Measurements from ENCODE around the gene SOD3.

- TF ChIP-seq, protein P1, sequence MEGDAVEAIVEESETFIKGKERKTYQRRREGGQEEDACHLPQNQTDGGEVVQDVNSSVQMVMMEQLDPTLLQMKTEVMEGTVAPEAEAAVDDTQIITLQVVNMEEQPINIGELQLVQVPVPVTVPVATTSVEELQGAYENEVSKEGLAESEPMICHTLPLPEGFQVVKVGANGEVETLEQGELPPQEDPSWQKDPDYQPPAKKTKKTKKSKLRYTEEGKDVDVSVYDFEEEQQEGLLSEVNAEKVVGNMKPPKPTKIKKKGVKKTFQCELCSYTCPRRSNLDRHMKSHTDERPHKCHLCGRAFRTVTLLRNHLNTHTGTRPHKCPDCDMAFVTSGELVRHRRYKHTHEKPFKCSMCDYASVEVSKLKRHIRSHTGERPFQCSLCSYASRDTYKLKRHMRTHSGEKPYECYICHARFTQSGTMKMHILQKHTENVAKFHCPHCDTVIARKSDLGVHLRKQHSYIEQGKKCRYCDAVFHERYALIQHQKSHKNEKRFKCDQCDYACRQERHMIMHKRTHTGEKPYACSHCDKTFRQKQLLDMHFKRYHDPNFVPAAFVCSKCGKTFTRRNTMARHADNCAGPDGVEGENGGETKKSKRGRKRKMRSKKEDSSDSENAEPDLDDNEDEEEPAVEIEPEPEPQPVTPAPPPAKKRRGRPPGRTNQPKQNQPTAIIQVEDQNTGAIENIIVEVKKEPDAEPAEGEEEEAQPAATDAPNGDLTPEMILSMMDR (IDR thresholded peaks at IDR 0.05 in 8 of 11, conservative IDR thresholded peaks at IDR 0.05 in 3 of 11): no peak
- TF ChIP-seq POLR2A (IDR thresholded peaks at IDR 0.05) (no peak), POLR2AphosphoS5 (IDR thresholded peaks at IDR 0.05) (no peak)
These were observed 48.0 kb upstream of the SOD3 start for GRCh38 chr4:24747234-24747975.

Measured in spleen (tissue), 7 donors.